ENCODE data around the gene PAFAH2. TPM values are rescaled to one million over a fixed set of nuclear protein-coding genes. Genes with fewer than 3 reads are reported as not detected.
"Not testable (repeated sequence)": the region's sequence is repeated elsewhere in the genome, so short reads cannot be mapped to it uniquely, and the experiment has no call there.

PAFAH2 gene
- total RNA-seq, 1 experiment from 2014 or later = 7.6 TPM

DNA sequence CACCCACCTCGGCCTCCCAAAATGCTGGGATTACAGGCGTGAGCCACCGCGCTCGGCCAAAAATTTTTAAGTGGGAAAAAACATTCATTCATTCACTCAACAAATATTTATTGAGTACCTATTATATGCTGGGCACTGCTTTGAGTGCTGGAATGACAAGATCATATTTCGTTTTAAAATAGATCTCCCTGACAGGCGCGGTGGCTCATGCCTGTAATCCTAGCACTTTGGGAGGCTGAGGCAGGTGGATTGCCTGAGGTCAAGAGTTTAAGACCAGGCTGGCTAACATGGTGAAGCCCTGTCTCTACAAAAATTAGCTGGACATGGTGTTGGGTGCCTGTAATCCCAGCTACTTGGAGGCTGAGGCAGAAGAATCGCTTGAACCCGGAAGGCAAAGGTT is 11.1 kb downstream of the PAFAH2 start:
- DNase-seq (ENCODE audit: low spot score) = not testable (repeated sequence)

DNA sequence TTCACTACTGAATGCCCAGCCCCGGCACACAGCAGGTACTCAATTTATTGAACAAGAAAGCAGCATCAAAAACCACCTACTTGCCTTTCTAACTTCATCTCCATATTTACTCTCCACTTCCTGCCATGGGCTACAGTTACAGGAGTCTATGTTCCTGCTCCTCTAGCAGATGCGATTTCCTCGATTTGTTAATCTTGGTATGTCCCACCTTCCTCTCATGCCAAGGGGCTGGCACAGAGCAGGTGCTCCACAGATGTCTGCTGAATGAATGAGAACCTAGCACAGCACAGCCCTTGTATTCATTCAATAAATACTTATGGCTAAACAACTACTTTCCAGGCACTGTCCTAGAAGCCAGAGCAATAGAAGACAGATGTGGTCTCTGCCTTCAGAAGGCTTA is 12.2 kb downstream of the PAFAH2 start:
- no peak for DNase-seq (ENCODE audit: low spot score)

DNA sequence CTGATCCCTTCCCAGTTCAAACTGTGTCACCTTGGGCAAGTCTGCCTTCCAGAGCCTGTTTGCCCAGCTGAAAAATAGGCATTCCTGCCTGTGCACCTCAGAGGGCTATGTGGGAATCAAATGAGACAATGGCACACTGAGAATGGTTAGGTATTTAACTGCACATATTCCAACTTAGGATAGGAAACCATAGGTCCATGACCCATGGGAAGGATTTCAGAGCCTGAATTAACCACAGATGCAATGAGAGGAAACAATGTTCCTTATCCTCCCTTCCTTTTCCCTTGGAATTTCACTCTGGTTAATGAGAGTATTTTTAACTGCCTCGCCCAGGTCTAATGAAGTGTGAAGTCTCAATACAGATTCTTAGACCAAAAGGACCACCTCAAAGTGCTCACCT is 12.7 kb downstream of the PAFAH2 start:
- no peak for DNase-seq (ENCODE audit: low spot score)

DNA sequence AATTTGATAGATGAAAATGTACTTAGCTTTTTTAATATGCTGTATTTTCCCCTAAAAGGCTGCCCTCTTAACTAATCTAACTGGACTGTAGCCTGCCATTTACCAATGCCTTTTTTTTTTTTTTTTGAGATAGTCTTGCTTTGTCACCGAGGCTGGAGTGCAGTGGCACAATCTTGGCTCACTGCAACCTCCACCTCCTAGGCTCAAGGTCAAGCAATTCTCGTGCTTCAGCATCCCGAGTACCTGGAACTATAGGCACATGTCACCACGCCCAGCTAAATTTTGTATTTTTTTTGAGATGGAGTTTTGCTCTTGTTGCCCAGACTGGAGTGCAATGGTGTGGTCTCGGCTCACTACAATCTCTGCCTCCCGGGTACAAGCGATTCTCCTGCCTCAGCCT is 18.7 kb downstream of the PAFAH2 start:
- no peak for DNase-seq (ENCODE audit: low spot score)

DNA sequence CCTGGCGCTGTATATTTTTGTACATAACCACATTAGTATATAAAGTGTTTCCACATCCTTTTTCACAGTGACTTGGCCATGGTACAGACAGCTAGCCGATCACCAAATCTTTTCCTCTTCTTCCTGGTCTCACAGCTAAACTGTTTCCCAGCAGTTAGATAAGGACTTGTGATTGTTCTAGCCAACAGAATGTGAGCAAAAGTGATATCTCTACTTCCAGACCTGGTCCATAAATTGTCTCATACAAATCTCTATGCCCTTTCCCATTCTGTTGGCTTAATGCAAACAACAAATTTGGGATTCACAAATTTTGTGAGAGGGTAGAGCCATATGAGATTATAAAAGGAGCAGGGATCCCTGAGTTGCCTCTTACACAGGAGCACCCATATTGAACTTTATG is 19.5 kb downstream of the PAFAH2 start:
- DNase-seq (ENCODE audit: low spot score) = no peak

DNA sequence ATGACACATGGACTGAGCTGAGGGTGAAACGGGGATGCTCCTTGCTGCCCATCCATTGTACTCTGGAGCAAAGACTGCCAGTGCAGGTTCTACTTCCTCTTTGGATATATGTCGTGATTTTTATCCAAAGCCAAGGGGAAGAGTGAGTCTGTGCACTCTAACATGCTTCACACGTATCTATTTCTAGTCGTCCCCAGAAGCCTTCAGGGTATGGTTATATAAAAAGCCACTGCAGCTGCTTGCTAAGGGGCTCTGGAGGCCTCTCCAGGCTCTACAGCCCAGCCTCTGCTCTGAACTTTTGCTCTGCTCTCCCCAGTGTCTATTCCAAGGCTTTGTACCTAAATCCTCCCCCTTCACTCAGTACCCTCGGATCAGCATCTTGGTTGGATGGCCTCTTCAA is 20.1 kb downstream of the PAFAH2 start:
- no peak for DNase-seq (ENCODE audit: low spot score)

DNA sequence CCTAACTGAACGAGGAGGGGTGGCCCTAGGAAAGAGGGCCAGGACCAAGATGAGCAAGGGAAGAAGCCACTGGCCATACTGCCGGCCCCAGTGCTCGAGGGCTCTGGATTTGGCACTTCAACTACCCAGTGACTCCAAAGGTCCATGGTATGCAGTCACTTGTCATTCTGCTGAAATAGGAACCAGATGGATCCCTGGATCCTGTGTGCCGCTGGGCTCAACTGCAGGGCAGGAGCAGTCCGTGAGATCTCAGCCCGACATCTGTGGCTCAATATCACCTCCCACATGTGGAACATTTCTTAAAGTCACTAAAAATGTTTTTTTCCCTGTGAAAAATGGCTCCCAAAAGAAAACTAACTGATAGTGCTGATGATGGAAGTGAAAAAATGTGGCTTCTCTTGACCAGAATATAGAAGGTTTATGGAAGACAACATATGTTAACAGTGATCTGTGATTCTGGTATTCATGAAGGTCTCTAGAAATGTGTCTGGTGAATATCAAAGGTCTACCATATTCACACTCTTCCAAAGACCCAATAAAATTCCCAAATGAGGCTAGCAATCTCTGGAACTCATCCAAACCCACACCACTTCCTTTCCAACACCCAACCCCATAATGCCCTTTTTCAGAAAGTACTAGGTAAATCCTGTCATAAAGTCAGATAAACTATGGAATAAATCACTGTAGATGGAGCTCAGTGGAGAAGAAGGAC is 24.1 kb downstream of the PAFAH2 start:
- DNase-seq (ENCODE audit: low spot score) = no peak

DNA sequence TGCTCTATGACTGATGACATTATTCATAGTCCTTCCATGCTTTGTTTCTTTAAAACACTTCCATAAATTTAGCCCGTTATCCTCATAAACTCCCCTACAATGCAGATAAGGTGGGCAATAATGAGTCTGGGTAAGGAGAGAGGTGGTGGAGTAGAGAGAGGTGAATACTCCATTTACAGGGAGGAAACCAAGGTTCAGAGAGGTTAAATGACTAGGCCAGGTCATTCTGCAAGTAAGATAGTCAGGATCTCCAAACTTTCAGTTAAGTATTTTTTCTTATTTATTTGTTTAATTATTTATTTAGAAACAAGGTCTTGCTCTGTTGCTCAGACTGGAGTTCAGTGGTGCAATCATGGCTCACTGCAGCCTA is 26.1 kb downstream of the PAFAH2 start:
- no peak for DNase-seq (ENCODE audit: low spot score)

DNA sequence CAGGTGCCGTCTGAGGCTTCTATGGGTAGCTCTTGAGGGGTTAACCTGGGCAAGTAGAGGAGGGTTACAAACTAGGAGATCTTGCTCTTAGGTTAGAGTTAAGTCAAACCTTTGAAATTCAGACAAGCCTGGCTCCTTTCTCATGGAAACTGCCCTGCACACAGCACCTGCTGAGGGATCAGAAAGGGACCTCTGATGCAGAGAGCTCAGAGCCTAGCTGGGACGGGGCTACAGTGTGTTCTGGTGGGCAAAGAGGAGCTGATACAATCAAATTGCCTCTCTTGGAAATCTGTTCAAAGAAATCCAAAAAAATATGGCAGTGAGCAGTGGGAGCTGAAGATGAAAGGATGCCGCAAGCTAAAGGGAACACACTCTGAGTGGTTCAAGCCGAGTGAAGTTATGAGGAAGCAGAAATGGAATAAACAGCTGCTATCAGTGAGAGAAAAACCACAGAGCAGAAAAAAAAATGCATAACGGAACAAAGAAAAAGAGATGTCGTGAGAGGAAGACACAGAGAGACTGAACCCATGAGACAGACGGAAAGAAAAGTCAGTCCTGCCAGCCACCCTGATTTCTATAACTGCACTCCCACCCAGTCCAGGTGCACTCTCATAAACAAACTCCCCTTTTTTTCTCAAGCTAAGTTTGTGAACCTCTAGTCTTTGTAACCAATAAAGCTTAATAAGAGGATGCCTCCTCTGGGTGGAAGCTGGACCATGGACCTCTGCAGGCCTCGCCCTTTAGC is 26.6 kb downstream of the PAFAH2 start:
- DNase-seq (ENCODE audit: low spot score) = no peak

DNA sequence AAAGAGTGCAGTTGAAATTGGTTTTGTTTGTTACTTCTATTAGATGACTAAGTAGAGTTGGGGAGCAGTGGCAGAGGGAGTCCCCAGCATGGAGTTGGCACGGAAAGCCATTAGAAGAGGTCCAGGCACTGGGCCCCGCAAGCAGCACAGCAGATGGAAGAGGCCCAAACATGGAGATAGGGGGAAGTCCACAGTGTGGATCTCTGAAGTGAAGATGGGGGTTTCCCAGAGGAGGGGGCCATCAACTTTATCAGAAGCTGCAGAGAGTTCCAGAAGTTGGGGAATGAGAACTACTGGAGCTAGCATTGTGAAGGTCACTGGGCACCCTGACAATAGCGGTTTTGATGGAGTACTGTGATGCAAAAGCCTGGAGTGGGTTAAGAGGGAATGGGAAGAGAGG is 30.6 kb downstream of the PAFAH2 start:
- no peak for DNase-seq (ENCODE audit: low spot score)

DNA sequence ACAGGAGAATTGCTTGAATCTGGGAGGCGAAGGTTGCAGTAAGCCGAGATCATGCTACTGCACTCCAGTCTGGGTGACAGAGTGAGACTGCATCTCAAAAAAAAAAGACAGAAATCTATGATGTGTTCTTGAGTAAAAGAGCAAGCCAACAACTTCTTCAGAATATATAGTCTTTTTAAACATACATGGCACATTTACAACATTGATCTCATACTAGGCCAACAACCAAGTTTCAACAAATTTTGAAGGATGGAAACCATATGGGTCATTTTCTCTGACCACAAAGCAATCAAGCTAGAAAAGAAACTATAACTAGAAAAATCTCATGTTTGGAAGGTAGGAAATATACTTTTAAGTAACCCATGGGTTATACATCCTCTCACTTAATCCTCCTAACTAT is 38.3 kb downstream of the PAFAH2 start:
- DNase-seq (ENCODE audit: low spot score) = no peak

DNA sequence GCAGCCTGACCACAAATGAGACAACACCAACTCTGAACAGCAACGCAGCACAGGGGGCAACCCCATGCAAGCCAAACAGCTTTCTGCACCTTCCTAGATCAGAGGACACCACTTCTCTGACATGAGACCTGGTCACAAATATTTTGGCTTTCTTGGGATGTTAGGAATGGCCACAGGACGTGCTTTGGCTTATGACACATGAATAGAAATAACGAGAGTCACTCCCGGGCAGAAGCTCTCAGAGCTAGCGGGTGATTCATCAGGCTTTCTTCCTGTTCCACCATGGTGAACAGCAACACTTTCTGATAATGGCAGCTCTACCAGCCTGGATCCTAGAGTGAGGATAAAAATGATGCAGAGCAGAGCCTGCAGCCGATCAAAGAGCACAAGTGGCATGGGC is 39.4 kb downstream of the PAFAH2 start:
- no peak for DNase-seq (ENCODE audit: low spot score)

DNA sequence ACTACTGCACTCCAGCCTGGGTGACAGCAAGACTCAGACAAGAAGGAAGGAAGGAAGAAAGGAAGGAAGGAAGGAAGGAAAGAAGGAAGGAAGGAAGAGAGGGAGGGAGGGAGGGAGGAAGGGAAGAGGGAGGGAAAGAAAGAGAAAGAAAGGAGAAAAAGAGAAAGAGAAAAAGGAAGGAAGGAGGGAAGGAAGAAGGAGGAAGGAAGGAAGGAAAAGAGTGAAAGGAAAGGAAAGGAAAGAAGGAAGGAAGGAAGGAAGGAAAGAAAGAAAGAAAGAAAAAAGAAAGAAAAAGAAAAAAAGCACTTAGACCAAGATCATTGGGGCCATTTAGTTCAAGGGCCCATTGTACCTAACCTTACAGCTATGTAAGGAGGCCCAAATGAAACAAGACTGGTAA is 42.3 kb downstream of the PAFAH2 start:
- DNase-seq (ENCODE audit: low spot score) = no peak

DNA sequence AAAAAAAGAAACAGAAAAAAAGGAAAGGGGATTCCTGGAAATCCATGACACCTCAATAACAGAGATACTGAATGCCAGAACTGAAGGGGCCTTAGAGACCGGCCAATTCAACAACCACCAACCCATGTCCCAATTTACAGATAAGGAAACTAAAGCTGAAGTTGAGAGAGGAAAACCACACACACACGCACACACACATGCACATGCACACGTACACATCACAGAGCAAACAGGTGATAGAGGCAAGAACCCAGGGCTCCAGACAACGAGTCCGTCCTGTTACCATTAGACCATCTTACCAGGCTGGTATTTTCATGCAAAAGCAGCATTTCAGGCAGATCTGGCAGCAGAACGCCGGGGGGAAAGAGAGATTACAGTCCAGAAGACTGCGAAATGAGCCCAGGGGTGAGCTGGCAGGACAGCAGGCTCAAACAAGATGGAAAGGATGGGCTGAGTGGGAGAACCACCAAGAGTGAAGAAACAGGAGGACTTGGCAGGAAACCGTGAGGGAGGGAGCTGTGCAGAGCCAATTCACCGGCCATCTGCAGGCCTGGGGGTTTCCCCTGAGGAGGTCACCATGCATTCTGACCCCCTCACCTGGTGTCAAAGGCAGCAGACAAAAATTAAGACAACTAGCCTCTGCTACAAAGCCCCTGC is 43.5 kb downstream of the PAFAH2 start:
- no peak for DNase-seq (ENCODE audit: low spot score)

DNA sequence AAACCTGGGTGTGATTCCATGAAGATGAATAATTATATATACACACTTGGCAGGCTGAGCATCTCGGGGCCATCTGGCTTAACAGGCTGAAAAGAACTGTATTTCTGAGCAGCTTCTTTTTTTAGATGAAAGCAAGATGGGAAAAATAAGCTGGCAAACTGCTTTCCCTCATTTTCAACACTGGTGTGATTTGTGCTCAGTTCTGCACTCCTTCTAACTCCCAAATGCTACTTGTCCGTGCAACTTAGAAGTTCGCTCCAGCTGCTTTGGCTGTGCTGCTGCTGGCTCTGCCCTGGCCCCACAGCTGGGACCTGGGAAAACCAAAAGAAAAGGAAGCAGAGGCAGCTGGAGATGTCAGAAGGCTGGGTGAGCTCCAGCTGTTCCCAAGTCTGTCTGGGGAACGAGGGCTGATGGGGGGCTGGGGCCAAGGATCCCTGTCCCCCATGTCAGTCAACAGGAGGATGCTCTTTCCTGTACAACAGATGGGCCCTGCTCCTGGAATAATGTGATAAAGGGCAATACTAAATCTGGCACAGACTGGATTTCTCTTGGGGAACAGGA is 44.9 kb downstream of the PAFAH2 start:
- no peak for DNase-seq (ENCODE audit: low spot score)

DNA sequence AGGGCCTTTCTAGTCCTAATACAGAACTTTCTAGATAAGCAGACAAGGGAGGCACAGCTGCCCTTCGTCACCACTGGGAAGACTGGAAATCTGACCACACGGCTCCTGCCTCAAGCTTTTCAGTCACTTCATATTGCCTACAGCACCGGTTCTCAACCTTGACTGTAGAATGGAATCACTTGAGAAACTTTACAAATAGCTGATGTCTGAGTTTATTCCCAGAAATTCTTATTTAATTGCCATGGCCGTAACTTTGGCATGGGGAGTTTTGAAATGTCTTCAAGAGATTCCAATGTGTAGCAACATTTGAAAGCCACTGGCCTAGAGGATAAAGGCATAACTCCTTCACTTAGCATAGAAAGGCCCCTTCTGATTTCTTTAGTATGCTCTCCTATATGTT is 49.2 kb downstream of the PAFAH2 start:
- no peak for DNase-seq (ENCODE audit: low spot score)

DNA sequence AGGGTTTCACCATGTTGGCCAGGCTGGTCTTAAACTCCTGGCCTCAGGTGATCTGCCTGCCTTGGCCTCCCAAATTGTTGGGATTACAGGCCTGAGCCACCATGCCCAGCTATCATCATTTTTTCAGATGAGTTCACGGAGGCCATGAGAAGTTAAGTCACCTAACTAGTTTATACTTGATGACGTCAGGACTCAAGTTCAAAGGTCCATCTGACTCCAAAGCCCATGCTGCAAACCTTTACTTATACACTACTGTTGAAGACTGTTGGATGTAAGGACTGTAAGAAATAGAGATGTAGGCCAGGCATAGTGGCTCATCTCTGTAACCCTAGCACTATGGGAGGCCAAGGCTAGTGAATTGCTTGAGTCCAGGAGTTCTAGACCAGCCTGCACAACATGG is 50.8 kb downstream of the PAFAH2 start:
- DNase-seq (ENCODE audit: low spot score) = no peak

DNA sequence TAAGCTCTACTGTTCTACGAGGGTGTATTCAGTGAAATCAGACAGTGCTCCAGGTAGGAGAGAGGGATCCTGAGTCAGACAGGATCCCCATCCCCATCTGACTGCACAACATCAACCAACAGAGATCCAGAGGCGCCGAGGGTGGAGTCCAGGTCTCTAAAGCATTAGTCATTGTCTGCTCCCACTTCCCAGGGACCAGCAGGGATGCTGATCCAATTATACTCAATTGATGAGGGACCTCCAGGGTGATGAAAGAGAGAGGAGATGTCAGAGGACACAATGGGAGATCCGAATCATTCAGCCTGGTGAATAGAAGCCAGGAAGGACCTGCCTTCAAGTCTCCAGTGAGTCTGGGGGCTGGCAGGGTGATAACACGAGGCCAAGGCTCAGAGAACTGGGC is 52.1 kb downstream of the PAFAH2 start:
- DNase-seq (ENCODE audit: low spot score) = no peak

DNA sequence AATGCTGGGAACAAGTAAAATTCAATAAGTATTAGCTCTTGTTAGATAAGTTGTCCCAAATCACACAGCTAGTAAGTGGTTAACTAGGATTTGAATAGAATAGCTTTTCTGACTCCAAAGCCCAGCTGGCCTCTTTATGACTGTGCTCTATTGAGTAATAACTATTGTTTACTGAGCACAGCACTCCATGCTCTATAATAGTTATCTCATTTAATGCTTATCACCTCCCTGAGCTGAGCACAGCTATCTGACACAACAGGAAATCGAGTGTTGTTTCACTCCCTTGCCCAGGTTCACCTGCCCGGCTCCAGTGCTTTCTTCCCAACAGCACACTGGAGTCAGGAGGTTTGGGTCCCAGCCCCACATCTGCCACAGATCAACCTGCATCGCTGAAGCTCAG is 52.9 kb downstream of the PAFAH2 start:
- DNase-seq (ENCODE audit: low spot score) = no peak

DNA sequence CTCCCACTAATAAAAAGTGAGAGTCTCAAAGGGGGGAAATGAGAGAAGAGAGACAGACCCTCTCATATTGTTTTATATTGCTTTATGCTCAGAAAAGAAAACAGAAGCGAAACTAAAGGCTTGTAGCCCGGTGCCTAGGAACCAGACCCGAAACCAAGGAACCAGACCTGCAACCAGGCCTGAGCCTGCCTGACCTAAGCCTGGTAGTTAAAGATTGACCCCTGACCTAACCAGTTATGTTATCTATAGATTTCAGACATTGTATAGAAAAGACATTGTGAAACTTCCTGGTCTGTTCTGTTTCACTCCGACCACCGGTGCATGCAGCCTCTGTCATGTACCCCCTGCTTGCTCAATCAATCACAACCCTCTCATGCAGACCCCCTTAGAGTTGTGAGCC is 54.4 kb downstream of the PAFAH2 start:
- not testable (repeated sequence) for DNase-seq (ENCODE audit: low spot score)

DNA sequence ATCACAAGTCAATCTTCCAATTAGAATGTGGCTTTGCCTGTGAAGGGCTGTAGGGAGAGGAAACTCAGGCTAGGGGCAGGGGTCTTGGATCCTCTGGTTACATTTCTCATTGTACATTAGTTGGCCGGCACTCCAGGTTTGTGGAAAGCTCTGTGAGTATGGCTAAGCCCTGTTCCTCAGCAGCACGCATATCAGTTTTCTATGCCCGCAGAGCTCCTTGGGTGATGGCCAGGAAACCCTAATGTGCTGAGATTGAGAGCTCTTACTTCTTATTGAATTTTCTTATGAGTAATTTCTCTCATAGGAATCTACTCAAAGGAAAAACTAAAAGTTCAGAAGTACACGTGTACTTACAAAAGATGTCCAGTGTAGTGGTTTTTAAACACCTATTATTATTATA is 60.9 kb downstream of the PAFAH2 start:
- DNase-seq (ENCODE audit: low spot score) = no peak

DNA sequence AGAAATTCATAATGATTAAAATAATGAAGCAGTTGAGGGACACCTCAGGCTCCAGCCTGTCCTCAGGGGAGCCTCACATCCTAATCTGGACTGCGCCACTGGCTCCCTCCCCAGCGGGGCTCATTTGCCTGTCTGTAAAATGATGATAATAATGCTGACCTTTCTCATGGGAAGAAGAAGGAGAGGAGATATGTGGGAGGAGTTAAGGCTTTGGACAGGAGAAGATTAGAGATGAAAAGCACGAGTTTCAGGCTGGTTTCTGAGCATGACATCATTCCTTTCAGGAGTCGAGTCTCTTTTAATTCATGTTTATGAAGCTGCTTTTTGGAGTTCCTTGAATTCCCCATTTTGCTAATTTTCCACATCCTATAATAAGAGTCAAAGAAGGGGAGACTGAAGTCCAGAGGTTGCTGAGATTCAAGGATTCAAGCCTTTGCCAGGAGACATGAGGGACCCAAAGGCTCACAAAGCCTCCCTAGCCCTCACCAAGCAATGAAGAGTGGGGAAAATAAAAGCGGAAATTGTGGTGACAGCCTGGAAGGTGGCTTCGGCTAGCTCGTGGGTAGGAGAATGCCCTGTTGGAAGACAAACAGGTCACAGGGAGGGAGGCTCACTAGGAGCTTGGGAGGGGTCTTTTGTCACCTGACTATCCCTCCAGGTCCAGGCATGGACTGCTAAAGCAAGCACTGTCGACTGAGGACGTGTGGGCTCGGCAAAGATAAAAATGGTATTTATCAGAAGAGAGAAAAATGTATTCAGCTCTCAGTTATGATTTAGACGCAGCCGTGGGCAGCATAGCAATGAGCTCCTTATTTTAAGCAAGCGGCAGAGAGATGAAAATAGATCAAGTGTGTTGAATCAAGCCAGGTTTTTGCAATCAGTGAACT is 64.1 kb downstream of the PAFAH2 start:
- DNase-seq (ENCODE audit: low spot score) = no peak
